SK-N-SH (cell line): Measurements from ENCODE around the gene DUSP28.

Experiments used
- CTCF ChIP-seq: fragments of 200-600 bp; sonication (generic); IDR thresholded peaks from 2 replicates; pipeline ENCODE4 v1.6.1; 2017; ENCODE audit warnings: antibody characterized with exemption, mild to moderate bottlenecking, moderate library complexity
- EZH2phosphoT487 ChIP-seq: fragments of 200-600 bp; sonication (generic); IDR thresholded peaks from 2 replicates; pipeline ENCODE4 v1.6.1; 2017; ENCODE audit warnings: low read depth, mixed run types, mild to moderate bottlenecking, antibody characterized with exemption, moderate library complexity, borderline replicate concordance
- GATA2 ChIP-seq: sonication (generic); formaldehyde crosslinking; IDR thresholded peaks from 2 replicates; pipeline ENCODE4 v1.5.0; 2020; ENCODE audit warnings: mild to moderate bottlenecking, missing genetic modification reagents
- SMC3 ChIP-seq: IDR thresholded peaks from 2 replicates; pipeline ENCODE4 v1.6.1; 2012; ENCODE audit warnings: low read depth, low read length, improper control_type of control experiment
- TF ChIP-seq, protein P1 (sequence below): IDR thresholded peaks from 2 replicates; pipeline ENCODE4 v1.4.0; 2012; ENCODE audit warnings: low read depth, borderline replicate concordance

GRCh38 chr2:240588669-240589068 is 28.5 kb downstream of the DUSP28 start:
- no peak for TF ChIP-seq CTCF
- no peak for TF ChIP-seq SMC3
- no peak for TF ChIP-seq EZH2phosphoT487
- TF ChIP-seq, protein P1, sequence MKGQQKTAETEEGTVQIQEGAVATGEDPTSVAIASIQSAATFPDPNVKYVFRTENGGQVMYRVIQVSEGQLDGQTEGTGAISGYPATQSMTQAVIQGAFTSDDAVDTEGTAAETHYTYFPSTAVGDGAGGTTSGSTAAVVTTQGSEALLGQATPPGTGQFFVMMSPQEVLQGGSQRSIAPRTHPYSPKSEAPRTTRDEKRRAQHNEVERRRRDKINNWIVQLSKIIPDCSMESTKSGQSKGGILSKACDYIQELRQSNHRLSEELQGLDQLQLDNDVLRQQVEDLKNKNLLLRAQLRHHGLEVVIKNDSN, result no peak
- TF ChIP-seq GATA2 (CRISPR knock-in tag), result no peak
